HG03520 (cell line): ENCODE data around the gene ST6GALNAC6.
"Not testable (repeated sequence)": the region's sequence is repeated elsewhere in the genome, so short reads cannot be mapped to it uniquely, and the experiment has no call there.

Experiments
- ATAC-seq: cut with Tn5 transposase; IDR thresholded peaks from one replicate; pipeline ENCODE4 v1.9.1; 2021; ENCODE audit warnings: mild to moderate bottlenecking, moderate library complexity; ENCODE audit not compliant: unreplicated experiment

Gene ST6GALNAC6

GRCh38 chr9:127860779-127861178 lies 38.6 kb downstream of the ST6GALNAC6 start:
- ATAC-seq = no peak

GRCh38 chr9:127860260-127860659 lies 39.1 kb downstream of the ST6GALNAC6 start:
- ATAC-seq = no peak

DNA sequence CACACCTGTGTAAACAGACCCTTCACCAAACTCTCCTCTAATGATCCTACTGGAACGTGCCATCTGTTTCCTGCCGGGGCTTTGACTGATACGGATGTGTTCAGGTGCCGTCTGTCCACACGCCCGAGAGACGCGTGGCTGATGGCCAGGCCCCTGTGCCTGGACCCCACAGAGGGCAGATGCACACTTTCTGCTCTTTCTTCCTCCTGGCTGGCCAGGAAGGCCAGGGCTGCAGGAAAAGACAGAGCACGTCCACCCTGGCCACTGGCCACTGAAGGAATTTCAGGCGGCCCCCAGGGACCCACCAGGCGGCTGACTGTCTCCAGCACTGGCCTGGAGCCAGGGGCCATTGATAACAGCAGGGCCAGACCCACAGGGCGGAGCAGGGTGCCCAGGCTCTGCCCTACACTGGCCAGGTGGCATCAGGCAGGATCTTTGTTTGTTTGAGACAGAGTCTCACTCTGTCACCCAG lies 41.3 kb downstream of the ST6GALNAC6 start:
- ATAC-seq = no peak

DNA sequence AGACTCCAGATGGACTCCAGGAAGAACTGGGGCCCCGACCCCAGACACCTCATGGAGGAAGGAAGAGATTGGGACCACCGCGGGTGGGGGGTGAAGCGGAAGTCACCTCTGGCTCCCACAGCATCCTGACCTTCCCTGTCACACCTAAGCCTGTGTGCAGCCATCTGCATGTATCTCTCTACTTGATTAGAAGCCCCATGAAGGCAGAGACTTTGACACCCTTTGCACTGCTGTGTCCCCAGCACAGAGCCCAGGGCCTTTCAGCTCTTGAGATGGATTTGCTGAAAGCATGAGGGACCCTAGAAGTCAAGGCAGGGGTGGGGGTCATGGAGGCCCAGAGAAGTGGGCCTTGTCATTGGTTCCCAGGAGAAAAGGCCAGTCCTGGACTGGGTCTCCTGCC lies 42.1 kb downstream of the ST6GALNAC6 start:
- ATAC-seq = no peak

- no peak for ATAC-seq
Measured at GRCh38 chr9:127856729-127857116, 42.7 kb downstream of the ST6GALNAC6 start.

DNA sequence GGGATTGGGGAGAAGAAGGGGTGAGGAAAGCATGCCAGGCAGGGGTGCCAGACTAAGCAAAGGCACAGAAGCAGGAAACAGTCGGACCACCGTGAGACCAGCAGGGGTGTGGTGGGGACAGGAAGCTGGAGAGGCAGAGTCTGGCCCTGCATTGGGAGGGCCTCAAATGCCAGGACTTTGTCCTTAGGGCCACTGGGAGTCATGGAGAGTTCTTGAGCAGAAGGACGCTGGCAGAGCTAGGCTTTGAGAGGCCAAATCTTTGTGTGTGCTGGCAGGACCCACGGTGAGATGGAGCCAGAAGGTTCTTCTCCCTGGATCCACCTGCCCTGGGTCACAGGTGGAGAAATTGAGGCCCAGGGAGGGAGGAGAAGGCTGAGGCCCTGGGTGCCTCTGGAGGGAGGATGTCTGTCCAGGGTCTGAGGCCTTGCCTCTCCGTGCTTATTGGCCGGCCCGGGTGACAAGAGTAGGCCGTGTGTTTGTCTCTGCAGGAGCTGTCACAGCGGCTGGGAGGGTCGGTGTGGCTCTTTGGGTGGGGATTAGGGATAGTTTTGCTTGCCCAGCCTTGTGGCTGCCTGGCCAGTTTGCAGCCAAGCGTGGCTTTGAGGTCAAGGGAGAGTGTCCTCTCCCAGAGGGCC lies 43.2 kb downstream of the ST6GALNAC6 start:
- ATAC-seq = no peak

GRCh38 chr9:127855522-127855921 lies 43.9 kb downstream of the ST6GALNAC6 start:
- ATAC-seq = no peak

DNA sequence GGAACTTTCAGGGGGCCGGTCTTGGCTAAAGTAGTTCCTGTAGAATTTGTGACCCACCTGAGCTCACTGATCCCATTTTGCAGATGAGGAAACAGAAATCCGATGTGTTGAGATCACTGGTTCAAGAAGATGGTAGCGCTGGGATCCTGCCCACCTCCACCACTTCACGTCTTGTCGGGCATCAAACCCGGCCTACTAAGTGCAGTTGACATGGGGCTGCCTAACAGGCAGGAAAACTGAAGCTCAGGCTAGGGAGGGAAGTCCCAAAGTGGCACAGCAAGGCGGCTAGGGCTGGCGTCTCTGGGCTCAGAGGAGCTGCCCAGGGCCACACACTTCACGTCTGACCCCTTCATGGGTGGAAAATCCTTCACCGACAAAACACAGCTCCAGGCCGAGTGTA lies 44.4 kb downstream of the ST6GALNAC6 start:
- ATAC-seq = no peak

DNA sequence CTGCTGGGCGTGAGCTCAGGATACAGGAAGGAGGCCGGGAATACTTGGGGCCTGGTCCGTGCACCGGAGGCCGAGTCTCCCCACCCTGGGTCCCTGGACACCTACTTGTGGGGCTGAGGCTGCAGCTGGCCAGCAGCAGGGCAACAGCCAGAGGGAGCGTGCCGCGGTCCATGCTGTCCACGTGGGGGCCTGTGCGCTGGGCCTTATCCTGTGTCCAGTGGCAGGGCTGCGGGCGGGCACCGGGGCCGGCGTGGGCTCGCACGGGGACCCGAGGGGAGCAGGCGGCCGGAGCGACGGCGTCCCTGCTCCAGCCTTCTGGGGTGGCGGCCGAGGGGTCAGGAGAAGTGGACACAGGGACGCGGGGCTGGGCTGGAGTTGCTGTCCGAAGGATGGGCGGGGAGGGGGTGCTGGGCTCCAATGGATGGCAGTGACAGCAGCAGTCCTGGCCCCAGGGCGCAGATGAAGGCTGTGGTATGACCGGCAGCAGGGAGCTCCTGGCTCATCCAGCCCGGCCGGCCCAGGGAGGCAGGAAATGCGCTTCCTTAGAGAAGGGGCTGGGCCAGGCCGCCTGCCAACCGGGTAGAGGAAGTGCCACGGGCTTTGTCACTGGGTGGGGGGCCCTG lies 45.1 kb downstream of the ST6GALNAC6 start, which contains the start of gene ENG:
ENG (minus strand) TSS at position 475 of the 623 bp plus-strand sequence; CDS start at position 172, 303 bp downstream.
- ATAC-seq = no peak

- no peak for ATAC-seq
Measured at GRCh38 chr9:127853312-127854183, 45.9 kb downstream of the ST6GALNAC6 start.

DNA sequence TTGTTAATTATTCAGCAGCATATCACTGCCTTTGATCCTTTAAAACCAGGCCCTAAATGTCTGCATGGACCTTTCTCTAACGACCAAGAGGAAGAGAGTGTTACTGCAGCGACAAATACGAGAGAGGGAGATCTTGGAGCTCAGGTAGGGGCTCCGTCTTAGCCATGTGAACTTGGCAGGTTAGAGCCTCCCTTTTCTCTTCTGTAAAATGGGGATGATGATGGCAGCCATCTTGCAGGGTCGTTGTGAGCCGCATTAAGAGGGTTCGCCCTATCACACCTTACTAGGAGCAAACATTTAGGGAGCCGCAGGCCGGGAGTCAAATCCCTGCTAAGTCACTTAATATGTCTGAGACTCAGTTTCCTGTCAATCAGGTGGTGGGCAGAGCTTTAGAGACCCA lies 46.6 kb downstream of the ST6GALNAC6 start:
- ATAC-seq = no peak

DNA sequence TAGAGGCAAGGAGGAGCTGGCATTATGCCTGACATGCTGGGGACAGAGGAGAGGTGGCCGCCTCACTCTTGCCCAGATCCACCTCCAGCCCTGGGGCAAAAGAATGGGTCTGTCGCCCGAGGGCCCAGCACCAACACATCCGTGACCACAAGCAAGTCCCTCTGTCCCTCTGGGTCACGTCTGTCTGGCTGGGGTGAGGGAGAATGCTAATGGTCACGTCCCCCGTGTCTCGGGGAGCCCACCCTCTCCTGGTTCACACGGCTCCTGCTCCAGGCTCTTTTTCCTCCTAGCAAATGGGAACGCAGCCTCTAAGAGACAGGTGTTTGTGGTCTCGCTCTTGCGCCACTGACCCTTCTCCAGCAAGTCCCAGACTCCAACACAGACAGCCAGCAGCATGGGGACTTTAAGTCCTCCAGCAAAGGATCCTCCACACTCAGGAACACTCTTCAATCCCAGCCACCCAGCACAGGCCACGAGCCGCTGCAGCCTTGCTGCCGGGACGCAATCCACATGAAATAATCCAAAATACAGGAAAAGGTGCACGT lies 49.0 kb downstream of the ST6GALNAC6 start:
- no peak for ATAC-seq

GRCh38 chr9:127848756-127849504 lies 50.5 kb downstream of the ST6GALNAC6 start:
- no peak for ATAC-seq

- no peak for ATAC-seq
Measured at GRCh38 chr9:127847833-127848755, 51.3 kb downstream of the ST6GALNAC6 start.

- no peak for ATAC-seq
Measured at GRCh38 chr9:127847178-127847510, 52.3 kb downstream of the ST6GALNAC6 start.

DNA sequence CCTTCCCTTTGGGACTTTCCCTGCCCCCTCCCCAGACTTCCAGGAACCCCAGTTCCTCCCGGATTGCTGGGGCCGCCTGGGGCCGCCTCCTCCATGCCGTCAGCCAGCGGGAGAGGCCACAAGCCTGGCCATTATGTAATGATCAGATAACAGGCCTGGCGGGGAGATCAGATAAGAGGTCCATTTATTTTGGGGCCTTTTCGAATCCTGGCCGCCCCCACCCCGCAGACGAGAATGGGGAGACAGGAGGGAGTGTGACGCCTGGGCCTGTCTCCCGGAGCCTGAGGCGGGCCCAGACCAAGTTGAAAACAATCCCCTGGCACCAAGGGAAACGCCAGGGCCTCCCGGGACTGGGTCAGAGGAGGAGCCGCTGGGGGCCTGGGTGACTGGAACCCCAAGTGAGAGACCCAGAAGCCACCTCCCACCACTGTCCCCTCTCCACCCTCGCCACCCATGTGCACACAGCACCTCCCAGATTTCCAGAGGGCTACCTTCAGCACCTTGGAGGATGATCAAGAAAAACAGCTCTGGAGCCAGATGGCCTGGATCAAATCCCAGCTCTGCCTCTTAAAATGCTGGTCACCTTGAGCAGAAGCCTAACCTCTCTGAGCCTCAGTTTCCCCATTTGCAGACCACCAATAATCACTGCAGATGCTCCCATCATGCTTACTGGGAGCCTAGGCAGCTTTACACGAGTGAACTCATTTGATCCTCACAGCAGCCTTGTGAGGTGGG lies 52.8 kb downstream of the ST6GALNAC6 start:
- no peak for ATAC-seq

GRCh38 chr9:127845619-127846018 lies 53.8 kb downstream of the ST6GALNAC6 start:
- not testable (repeated sequence) for ATAC-seq

GRCh38 chr9:127844821-127845359 lies 54.5 kb downstream of the ST6GALNAC6 start:
- no peak for ATAC-seq
